Measurements from ENCODE around the gene KCNJ16.
A peak's percentile ranks its signal among the peaks of the same experiment; 100 is the strongest.

Gene KCNJ16

GRCh38 chr17:70098030-70098429, 23.0 kb downstream of the KCNJ16 start:
- H3K4me1 Mint-ChIP-seq (ENCODE audit: low read depth) = peaks cover 24% of the 10 kb centered on the region
- intact Hi-C loops (cut with micrococcal nuclease) = no loop called here
- H3K36me3 Mint-ChIP-seq (ENCODE audit: low read depth) = no peaks in the 10 kb centered on the region
- no peak overlapping the region for H3K4me3 Mint-ChIP-seq
- H3K27me3 Mint-ChIP-seq = no peaks in the 10 kb centered on the region
- H3K9me3 Mint-ChIP-seq = peaks cover 7% of the 10 kb centered on the region
- no peak overlapping the region for H3K27ac Mint-ChIP-seq

- Mint-ChIP-seq H3K27ac (peak overlapping the region; percentile 34), H3K4me3 (peak overlapping the region; percentile 14), H3K9me3 (peaks cover 7% of the 10 kb centered on the region), H3K4me1 (ENCODE audit: low read depth) (peaks cover 24% of the 10 kb centered on the region), H3K36me3 (ENCODE audit: low read depth) (no peaks in the 10 kb centered on the region), H3K27me3 (no peaks in the 10 kb centered on the region)
- intact Hi-C loops (cut with micrococcal nuclease) = no loop called here
These were observed 24.3 kb downstream of the KCNJ16 start for GRCh38 chr17:70099294-70099693.

- Mint-ChIP-seq H3K27ac (peak overlapping the region; percentile 34), H3K36me3 (ENCODE audit: low read depth) (no peaks in the 10 kb centered on the region)
These were observed 24.9 kb downstream of the KCNJ16 start for GRCh38 chr17:70099884-70100283.

GRCh38 chr17:70100983-70101382, 26.0 kb downstream of the KCNJ16 start:
- Mint-ChIP-seq H3K4me1 (ENCODE audit: low read depth) (peaks cover 24% of the 10 kb centered on the region), H3K36me3 (ENCODE audit: low read depth) (no peaks in the 10 kb centered on the region), H3K4me3 (no peak overlapping the region), H3K27ac (no peak overlapping the region), H3K27me3 (no peaks in the 10 kb centered on the region), H3K9me3 (peaks cover 7% of the 10 kb centered on the region)
- intact Hi-C loops (cut with micrococcal nuclease) = no loop called here

More at GRCh38 chr17:70099884-70100283, 24.9 kb downstream of the KCNJ16 start:
- intact Hi-C loops (cut with micrococcal nuclease) = no loop called here
- Mint-ChIP-seq H3K9me3 (peaks cover 7% of the 10 kb centered on the region), H3K27me3 (no peaks in the 10 kb centered on the region), H3K4me3 (no peak overlapping the region), H3K4me1 (ENCODE audit: low read depth) (peaks cover 24% of the 10 kb centered on the region)

- Mint-ChIP-seq H3K4me1 (ENCODE audit: low read depth) (peaks cover 24% of the 10 kb centered on the region), H3K27me3 (no peaks in the 10 kb centered on the region), H3K36me3 (ENCODE audit: low read depth) (no peaks in the 10 kb centered on the region), H3K9me3 (peaks cover 7% of the 10 kb centered on the region), H3K27ac (no peak overlapping the region), H3K4me3 (no peak overlapping the region)
- intact Hi-C loops (cut with micrococcal nuclease) = no loop called here
These were observed 27.5 kb downstream of the KCNJ16 start for GRCh38 chr17:70102531-70102930.

- H3K4me1 Mint-ChIP-seq (ENCODE audit: low read depth) = peaks cover 17% of the 10 kb centered on the region
- H3K27me3 Mint-ChIP-seq = no peaks in the 10 kb centered on the region
- no peaks in the 10 kb centered on the region for H3K36me3 Mint-ChIP-seq (ENCODE audit: low read depth)
- intact Hi-C loops (cut with micrococcal nuclease) = no loop called here
- no peak overlapping the region for H3K27ac Mint-ChIP-seq
- no peak overlapping the region for H3K4me3 Mint-ChIP-seq
- no peaks in the 10 kb centered on the region for H3K9me3 Mint-ChIP-seq
These were observed 29.9 kb downstream of the KCNJ16 start for GRCh38 chr17:70104791-70105523.

GRCh38 chr17:70105641-70106040, 30.6 kb downstream of the KCNJ16 start:
- intact Hi-C loops (cut with micrococcal nuclease) = no loop called here
- Mint-ChIP-seq H3K27ac (no peak overlapping the region), H3K4me3 (no peak overlapping the region), H3K27me3 (no peaks in the 10 kb centered on the region), H3K36me3 (ENCODE audit: low read depth) (no peaks in the 10 kb centered on the region), H3K4me1 (ENCODE audit: low read depth) (peaks cover 11% of the 10 kb centered on the region), H3K9me3 (no peaks in the 10 kb centered on the region)

- H3K4me3 Mint-ChIP-seq = no peak overlapping the region
- no peak overlapping the region for H3K27ac Mint-ChIP-seq
- intact Hi-C loops (cut with micrococcal nuclease) = no loop called here
- peaks cover 6% of the 10 kb centered on the region for H3K9me3 Mint-ChIP-seq
- H3K4me1 Mint-ChIP-seq (ENCODE audit: low read depth) = peaks cover 16% of the 10 kb centered on the region
- no peaks in the 10 kb centered on the region for H3K36me3 Mint-ChIP-seq (ENCODE audit: low read depth)
- no peaks in the 10 kb centered on the region for H3K27me3 Mint-ChIP-seq
These were observed 31.5 kb downstream of the KCNJ16 start for GRCh38 chr17:70106551-70106950.

GRCh38 chr17:70107441-70107840, 32.4 kb downstream of the KCNJ16 start:
- H3K9me3 Mint-ChIP-seq = peaks cover 9% of the 10 kb centered on the region
- peaks cover 14% of the 10 kb centered on the region for H3K4me1 Mint-ChIP-seq (ENCODE audit: low read depth)
- intact Hi-C loops (cut with micrococcal nuclease) = no loop called here
- no peaks in the 10 kb centered on the region for H3K27me3 Mint-ChIP-seq
- H3K36me3 Mint-ChIP-seq (ENCODE audit: low read depth) = no peaks in the 10 kb centered on the region
- H3K4me3 Mint-ChIP-seq = no peak overlapping the region
- no peak overlapping the region for H3K27ac Mint-ChIP-seq

- no peaks in the 10 kb centered on the region for H3K36me3 Mint-ChIP-seq (ENCODE audit: low read depth)
- no peak overlapping the region for H3K27ac Mint-ChIP-seq
- intact Hi-C loops (cut with micrococcal nuclease) = no loop called here
- H3K4me3 Mint-ChIP-seq = no peak overlapping the region
- H3K9me3 Mint-ChIP-seq = peaks cover 9% of the 10 kb centered on the region
- H3K27me3 Mint-ChIP-seq = no peaks in the 10 kb centered on the region
- H3K4me1 Mint-ChIP-seq (ENCODE audit: low read depth) = peaks cover 11% of the 10 kb centered on the region
These were observed 33.0 kb downstream of the KCNJ16 start for GRCh38 chr17:70107904-70108565.

GRCh38 chr17:70109497-70109896, 34.5 kb downstream of the KCNJ16 start:
- intact Hi-C loops (cut with micrococcal nuclease) = no loop called here
- H3K27me3 Mint-ChIP-seq = no peaks in the 10 kb centered on the region
- peaks cover 11% of the 10 kb centered on the region for H3K4me1 Mint-ChIP-seq (ENCODE audit: low read depth)
- H3K9me3 Mint-ChIP-seq = peaks cover 9% of the 10 kb centered on the region
- H3K4me3 Mint-ChIP-seq = no peak overlapping the region
- no peak overlapping the region for H3K27ac Mint-ChIP-seq
- no peaks in the 10 kb centered on the region for H3K36me3 Mint-ChIP-seq (ENCODE audit: low read depth)

GRCh38 chr17:70110443-70110880, 35.4 kb downstream of the KCNJ16 start:
- Mint-ChIP-seq H3K4me1 (ENCODE audit: low read depth) (peaks cover 11% of the 10 kb centered on the region), H3K27me3 (no peaks in the 10 kb centered on the region), H3K27ac (no peak overlapping the region), H3K4me3 (no peak overlapping the region), H3K9me3 (peaks cover 9% of the 10 kb centered on the region), H3K36me3 (ENCODE audit: low read depth) (no peaks in the 10 kb centered on the region)
- intact Hi-C loops (cut with micrococcal nuclease) = no loop called here

- Mint-ChIP-seq H3K9me3 (peaks cover 9% of the 10 kb centered on the region), H3K4me1 (ENCODE audit: low read depth) (peaks cover 11% of the 10 kb centered on the region), H3K36me3 (ENCODE audit: low read depth) (no peaks in the 10 kb centered on the region), H3K27ac (no peak overlapping the region), H3K27me3 (no peaks in the 10 kb centered on the region), H3K4me3 (no peak overlapping the region)
- intact Hi-C loops (cut with micrococcal nuclease) = no loop called here
These were observed 36.2 kb downstream of the KCNJ16 start for GRCh38 chr17:70111201-70111600.

- Mint-ChIP-seq H3K27ac (no peak overlapping the region), H3K4me3 (no peak overlapping the region), H3K27me3 (no peaks in the 10 kb centered on the region), H3K4me1 (ENCODE audit: low read depth) (peaks cover 13% of the 10 kb centered on the region), H3K9me3 (peaks cover 9% of the 10 kb centered on the region), H3K36me3 (ENCODE audit: low read depth) (no peaks in the 10 kb centered on the region)
- intact Hi-C loops (cut with micrococcal nuclease) = no loop called here
These were observed 39.4 kb downstream of the KCNJ16 start for GRCh38 chr17:70114405-70114804.
